Fibroblast of the aortic adventitia (primary cell): ENCODE data around the gene AOAH. TPM values are rescaled to one million over a fixed set of nuclear protein-coding genes. Genes with fewer than 3 reads are reported as not detected.

Source experiments
- DNase-seq: peaks from one replicate; pipeline ENCODE4 v3.0.0-alpha.2; 2010; ENCODE audit warnings: low read depth
- H3K4me3 ChIP-seq: 2 replicates; pipeline ENCODE4 v1.5.1; 2011; ENCODE audit warnings: low read depth, mild to moderate bottlenecking, control low read depth, low read length, moderate library complexity
- CTCF ChIP-seq: IDR thresholded peaks from 2 replicates; pipeline ENCODE4 v1.5.1; 2011; ENCODE audit warnings: mild to moderate bottlenecking, low read length, control low read depth, inconsistent platforms; ENCODE audit not compliant: insufficient read depth
- total RNA-seq: library from RNA; depleted of rRNA; stranded (reverse); fragments of >200 nt; gene quantifications from 2 replicates; pipeline ENCODE4 v1.2.3, GENCODE V29; 2012; ENCODE audit warnings: low replicate concordance

AOAH gene
- total RNA-seq, 1 donor: not detected

DNA sequence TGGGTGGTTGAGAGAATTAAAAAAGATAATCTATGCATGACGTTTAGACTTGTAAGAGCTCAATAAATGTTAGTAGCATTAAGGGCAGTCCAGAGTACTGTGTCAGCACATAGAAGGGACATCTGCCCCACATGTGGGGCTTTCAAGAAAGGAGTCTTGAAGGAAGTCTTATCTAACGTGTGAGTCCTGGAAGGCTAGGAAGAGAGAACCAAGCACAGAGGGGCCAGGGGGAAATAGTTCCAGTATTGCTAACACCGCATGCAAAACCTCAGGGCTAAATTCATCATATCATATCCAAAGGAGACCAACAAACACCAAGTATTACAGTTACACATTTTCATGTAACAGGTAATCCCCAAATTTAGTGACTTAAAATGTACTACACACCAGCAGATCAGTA, 122.7 kb downstream of the AOAH start:
- TF ChIP-seq CTCF: no peak
- no peak for DNase-seq
- no peak overlapping the region for H3K4me3 ChIP-seq

DNA sequence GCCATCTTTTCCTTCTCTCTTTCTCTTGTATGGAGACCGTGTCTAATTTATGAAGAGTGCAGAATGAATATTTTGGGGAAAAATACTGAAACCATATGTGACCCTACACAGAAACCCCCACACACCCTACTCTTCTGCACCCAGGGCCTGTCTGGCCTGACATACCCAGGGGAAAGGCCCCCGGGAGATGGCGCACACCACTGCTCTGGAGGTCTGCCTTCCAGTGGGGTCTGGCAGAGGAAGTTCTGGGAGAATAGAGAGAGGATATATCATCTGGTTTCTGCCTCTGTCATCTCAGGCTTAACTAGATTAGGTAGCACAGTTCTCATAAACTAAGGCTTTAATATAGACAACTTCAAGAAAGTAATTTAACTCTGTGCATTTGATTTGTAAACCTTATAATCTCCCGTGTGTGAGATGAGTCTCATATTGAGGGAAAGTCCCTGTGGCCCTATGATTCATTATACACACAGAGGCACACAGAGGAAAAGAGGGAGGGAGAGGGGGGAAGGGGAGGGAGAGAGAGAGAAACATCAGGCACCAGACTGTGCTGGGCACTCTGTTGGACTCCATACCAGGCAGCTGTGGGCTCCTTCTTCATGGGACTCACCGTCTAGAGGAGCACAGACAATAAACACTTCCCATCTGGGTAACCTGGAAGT, 123.3 kb downstream of the AOAH start:
- peak; percentile 35 for DNase-seq
- TF ChIP-seq CTCF: no peak
- no peak overlapping the region for H3K4me3 ChIP-seq

DNA sequence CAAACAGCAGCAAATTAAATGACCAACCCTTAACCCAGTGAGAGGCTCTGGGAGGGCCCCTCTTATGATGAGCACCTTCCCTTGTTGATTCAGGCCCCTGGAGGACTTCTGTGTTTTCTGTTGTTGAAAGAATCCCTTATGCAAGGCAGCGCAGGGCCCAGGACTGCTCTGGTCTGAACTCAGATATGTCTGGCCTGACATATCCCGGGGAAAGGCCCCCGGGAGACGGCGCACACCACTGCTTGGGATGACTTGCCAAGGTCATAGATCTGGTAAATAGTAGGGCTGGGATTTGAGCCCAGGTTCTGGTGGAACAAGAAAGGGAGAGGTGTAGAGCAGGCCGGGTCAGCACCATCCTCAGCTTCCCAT, 124.0 kb downstream of the AOAH start:
- no peak overlapping the region for H3K4me3 ChIP-seq
- no peak for DNase-seq
- no peak for TF ChIP-seq CTCF

- DNase-seq: no peak
- H3K4me3 ChIP-seq: no peak overlapping the region
- no peak for TF ChIP-seq CTCF
Observed at GRCh38 chr7:36599645-36600313, 124.5 kb downstream of the AOAH start.

DNA sequence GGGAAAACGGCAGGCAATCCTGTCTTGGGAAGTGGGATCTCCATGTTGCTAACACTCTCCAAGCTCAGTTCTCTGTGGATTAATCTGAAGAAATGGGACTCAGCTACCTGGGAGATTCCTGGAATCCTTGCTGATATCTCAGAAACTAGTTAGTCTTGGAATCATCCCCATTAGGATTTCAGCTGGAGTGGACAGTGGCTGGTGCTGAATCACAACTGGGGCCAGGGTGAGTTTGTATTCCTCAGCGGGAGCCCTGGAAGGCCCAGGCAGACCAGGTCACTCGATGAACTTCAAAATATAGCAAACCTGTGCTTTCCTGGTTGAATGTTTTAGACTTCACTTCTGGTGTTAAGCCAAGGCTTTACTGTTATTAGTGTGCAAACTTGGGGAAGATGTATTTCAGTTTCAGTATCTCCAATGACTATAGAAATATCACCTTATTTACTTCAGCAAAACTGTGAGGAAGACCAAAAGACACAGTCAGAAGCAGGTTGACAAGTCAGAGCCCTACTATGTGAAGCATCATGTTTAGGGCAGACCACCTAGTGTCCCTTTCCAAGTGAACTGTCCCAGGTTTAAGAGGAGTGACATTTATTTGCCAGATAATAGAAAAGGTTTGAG, 126.1 kb downstream of the AOAH start:
- no peak for DNase-seq
- no peak overlapping the region for H3K4me3 ChIP-seq
- no peak for TF ChIP-seq CTCF

DNA sequence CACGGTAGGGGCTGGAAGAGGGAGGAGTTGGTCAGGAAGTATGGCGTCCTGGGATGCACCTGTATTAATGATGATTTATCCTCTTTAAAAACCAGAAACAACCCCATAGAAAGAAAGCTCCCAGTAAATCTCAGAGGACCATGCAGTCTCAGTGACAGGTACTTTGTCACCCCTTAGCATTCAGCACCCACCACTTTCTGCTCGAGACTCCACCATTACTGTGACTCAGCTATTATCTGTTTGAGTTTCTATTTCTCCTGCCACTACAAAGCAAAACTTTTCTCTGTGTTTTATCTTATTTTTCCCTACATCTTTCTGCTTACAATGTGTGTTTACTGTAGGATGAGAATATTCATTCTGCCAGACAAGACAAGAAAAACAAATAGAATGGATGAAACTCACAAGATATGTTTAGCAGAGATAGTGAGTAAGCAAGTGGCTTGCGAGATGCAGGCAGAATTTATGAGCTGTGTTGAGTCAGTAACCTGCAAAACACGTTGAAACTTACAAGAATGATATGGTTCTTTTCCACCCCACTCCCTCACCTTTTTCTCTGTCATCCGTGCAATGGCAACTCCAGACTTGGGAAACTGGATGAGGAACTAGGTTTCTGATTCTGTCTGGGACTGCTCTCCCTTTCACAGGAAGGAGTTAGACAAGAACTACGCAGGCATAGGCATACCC, 127.1 kb downstream of the AOAH start:
- H3K4me3 ChIP-seq: no peak overlapping the region
- DNase-seq: no peak
- no peak for TF ChIP-seq CTCF
